Adrenal gland (tissue), 5 donors: ENCODE measurements around the gene IL17A.

Source experiments
- POLR2A ChIP-seq, 2 donors: fragments of 450-650 bp; IDR thresholded peaks; one replicate each; pipeline ENCODE4 v1.6.1; 2017; ENCODE audit warnings: antibody characterized with exemption in 2 of 2, mild to moderate bottlenecking in 2 of 2, moderate library complexity in 1 of 2
- TF ChIP-seq, protein P1 (sequence below), 6 experiments: fragments of 450-650 bp in 4 of 6; fragments of 200-600 bp in 2 of 6; sonication (generic) in 1 of 6; IDR thresholded peaks; 1 replicate in 5 of 6; 2 replicates in 1 of 6; pipeline versions ENCODE4 v1.5.1 to v1.8.0; 2016 to 2021; ENCODE audit warnings: antibody characterized with exemption in 6 of 6, mild to moderate bottlenecking in 2 of 6, moderate library complexity in 1 of 6
- donor health status: DM: no; HTN: no; CAD: no.

DNA sequence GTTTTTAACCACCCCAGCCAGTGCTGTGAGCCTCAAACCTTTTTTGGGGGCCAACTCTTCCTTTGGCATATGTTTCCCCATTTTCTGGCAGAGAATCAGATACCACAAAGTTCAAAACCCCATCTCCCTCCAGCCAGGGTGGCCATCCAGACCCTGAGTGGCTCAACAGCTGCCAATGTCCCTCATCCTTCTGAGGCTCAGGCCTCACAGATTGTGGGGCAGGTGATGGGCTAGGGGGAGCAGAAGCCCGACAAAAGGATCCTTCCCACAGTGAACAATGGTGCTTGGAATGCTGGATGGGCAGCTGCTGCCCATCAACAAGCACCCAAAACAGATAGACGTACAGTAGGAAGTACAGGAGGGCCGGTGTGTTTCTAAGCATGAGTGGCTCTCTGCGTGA lies 42.6 kb upstream of the IL17A start:
- TF ChIP-seq, protein P1, sequence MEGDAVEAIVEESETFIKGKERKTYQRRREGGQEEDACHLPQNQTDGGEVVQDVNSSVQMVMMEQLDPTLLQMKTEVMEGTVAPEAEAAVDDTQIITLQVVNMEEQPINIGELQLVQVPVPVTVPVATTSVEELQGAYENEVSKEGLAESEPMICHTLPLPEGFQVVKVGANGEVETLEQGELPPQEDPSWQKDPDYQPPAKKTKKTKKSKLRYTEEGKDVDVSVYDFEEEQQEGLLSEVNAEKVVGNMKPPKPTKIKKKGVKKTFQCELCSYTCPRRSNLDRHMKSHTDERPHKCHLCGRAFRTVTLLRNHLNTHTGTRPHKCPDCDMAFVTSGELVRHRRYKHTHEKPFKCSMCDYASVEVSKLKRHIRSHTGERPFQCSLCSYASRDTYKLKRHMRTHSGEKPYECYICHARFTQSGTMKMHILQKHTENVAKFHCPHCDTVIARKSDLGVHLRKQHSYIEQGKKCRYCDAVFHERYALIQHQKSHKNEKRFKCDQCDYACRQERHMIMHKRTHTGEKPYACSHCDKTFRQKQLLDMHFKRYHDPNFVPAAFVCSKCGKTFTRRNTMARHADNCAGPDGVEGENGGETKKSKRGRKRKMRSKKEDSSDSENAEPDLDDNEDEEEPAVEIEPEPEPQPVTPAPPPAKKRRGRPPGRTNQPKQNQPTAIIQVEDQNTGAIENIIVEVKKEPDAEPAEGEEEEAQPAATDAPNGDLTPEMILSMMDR (IDR thresholded peaks at IDR 0.05), result no peak
- TF ChIP-seq POLR2A (IDR thresholded peaks at IDR 0.05), result no peak
